Aorta (tissue), 5 donors: ENCODE measurements around the gene ZDHHC14. TPM values are rescaled to one million over a fixed set of nuclear protein-coding genes. Genes with fewer than 3 reads are reported as not detected.

ENCODE experiments used
- ATAC-seq: fragments of 200-7000 bp; cut with Tn5 transposase; one replicate; pipeline ENCODE4 v1.9.1; 2022; ENCODE audit warnings: moderate library complexity; ENCODE audit not compliant: low FRiP score
- DNase-seq, 2 donors: peaks; one replicate each; pipeline ENCODE4 v3.0.0-alpha.2; 2020
- H3K27ac ChIP-seq, 2 donors: one replicate each; pipeline ENCODE4 v1.5.1; 2013; ENCODE audit warnings: low read length in 2 of 2, mild to moderate bottlenecking in 2 of 2, moderate library complexity in 2 of 2, control low read depth in 1 of 2, inconsistent platforms in 1 of 2, low read depth in 1 of 2
- H3K27me3 ChIP-seq, 2 donors: one replicate each; pipeline ENCODE4 v1.6.1; 2013; ENCODE audit warnings: control low read depth in 1 of 2, low read length in 1 of 2, mild to moderate bottlenecking in 1 of 2, moderate library complexity in 1 of 2; ENCODE audit not compliant: insufficient read depth in 2 of 2, control insufficient read depth in 1 of 2
- H3K36me3 ChIP-seq, 2 donors: one replicate each; pipeline ENCODE4 v1.6.1; 2013; ENCODE audit warnings: control low read depth in 1 of 2, low read length in 1 of 2, mild to moderate bottlenecking in 1 of 2; ENCODE audit not compliant: insufficient read depth in 2 of 2, control insufficient read depth in 1 of 2
- H3K4me1 ChIP-seq, 2 donors: one replicate each; pipeline ENCODE4 v1.6.1; 2013; ENCODE audit warnings: low read length in 2 of 2, control low read depth in 1 of 2, mild to moderate bottlenecking in 1 of 2, moderate library complexity in 1 of 2; ENCODE audit not compliant: insufficient read depth in 2 of 2, control insufficient read depth in 1 of 2
- H3K4me3 ChIP-seq, 2 donors: one replicate each; pipeline ENCODE4 v1.5.1; 2013; ENCODE audit warnings: low read length in 2 of 2, control low read depth in 1 of 2, mild to moderate bottlenecking in 1 of 2
- H3K9me3 ChIP-seq: one replicate; pipeline ENCODE4 v1.6.1; 2013; ENCODE audit warnings: mild to moderate bottlenecking, low read length; ENCODE audit not compliant: control insufficient read depth
- WGBS, 2 donors: extraction: QIAGEN DNeasy Blood & Tissue Kit; methylation state at CpG; one replicate each; pipeline ENCODE4 v1.1.7; 2013; 5-methylcytosine and 5-hydroxymethylcytosine counted together
- intact Hi-C, 2 donors: fragments of 100-400 bp; cut with DNase I; formaldehyde crosslinking; loops; one replicate each; pipeline versions ENCODE4 v1.14.2 to v1.15.0; 2022
- polyA plus RNA-seq, 2 donors: library from polyadenylated mRNA; stranded (reverse); fragments of 200-250 nt; gene quantifications; one replicate each; pipeline ENCODE4 v1.2.3, GENCODE V29; 2013
- total RNA-seq, 2 donors: library from RNA; stranded (reverse); fragmentation: NEBNext Ultra II Directional; extraction: Animal tissue kit (Norgen Biotek cat#: 25700); gene quantifications; one replicate each; pipeline ENCODE4 v1.2.1, GENCODE V29; 2021
- donor health status: healthy with polysubstance abuse.
- donor health status: Bipolar disorder and iron deficiency.
- donor health status: DM: no; HTN: no; CAD: no.
- donor health status: DM: no; HTN: no; CAD: no.
- donor health status: DM: yes; HTN: yes; CAD: no.

The ZDHHC14 gene
- total and polyA plus RNA-seq, 4 donors, result 2.8 to 17.8 (median 14.4) TPM

GRCh38 chr6:157592541-157592940 is 211.6 kb downstream of the ZDHHC14 start:
- no peak for DNase-seq
- no peaks in the 10 kb centered on the region for H3K4me1 ChIP-seq
- H3K27me3 ChIP-seq, result no peaks in the 10 kb centered on the region
- no peak overlapping the region for H3K27ac ChIP-seq
- no peaks in the 10 kb centered on the region for H3K9me3 ChIP-seq
- ATAC-seq, result peak; percentile 17
- H3K4me3 ChIP-seq, result no peak overlapping the region
- intact Hi-C loops, result loop anchor here (10.0 kb wide), 1 partner anchor 208 kb away; the partner anchor contains the start of gene ZDHHC14 (in 2 of the 2)
- H3K36me3 ChIP-seq, result no peaks in the 10 kb centered on the region
- WGBS, 2 donors, result 92 to 94% methylated on average over 16 of the region's 16 CpGs

GRCh38 chr6:157592980-157593379 is 212.0 kb downstream of the ZDHHC14 start:
- no peak for DNase-seq
- 95 to 97% methylated on average over 21 of the region's 21 CpGs for WGBS, 2 donors
- H3K4me3 ChIP-seq, result no peak overlapping the region
- H3K36me3 ChIP-seq, result no peaks in the 10 kb centered on the region
- intact Hi-C loops, result loop anchor here (10.0 kb wide), 1 partner anchor 208 kb away; the partner anchor contains the start of gene ZDHHC14 (in 2 of the 2)
- no peaks in the 10 kb centered on the region for H3K27me3 ChIP-seq
- H3K27ac ChIP-seq, result no peak overlapping the region
- no peak for ATAC-seq
- H3K9me3 ChIP-seq, result no peaks in the 10 kb centered on the region
- no peaks in the 10 kb centered on the region for H3K4me1 ChIP-seq

- intact Hi-C loops, result loop anchor here (10.0 kb wide), 1 partner anchor 209 kb away; the partner anchor contains the start of gene ZDHHC14 (in 2 of the 2)
- WGBS, 2 donors, result 79 to 84% methylated on average over 8 of the region's 8 CpGs
- no peaks in the 10 kb centered on the region for H3K9me3 ChIP-seq
- no peak for ATAC-seq
- no peak overlapping the region for H3K4me3 ChIP-seq
- H3K4me1 ChIP-seq, result no peaks in the 10 kb centered on the region
- no peak overlapping the region for H3K27ac ChIP-seq
- no peaks in the 10 kb centered on the region for H3K27me3 ChIP-seq
- no peak for DNase-seq
- H3K36me3 ChIP-seq, result no peaks in the 10 kb centered on the region
These were observed 212.6 kb downstream of the ZDHHC14 start for GRCh38 chr6:157593596-157593995.

GRCh38 chr6:157594292-157594691 is 213.3 kb downstream of the ZDHHC14 start:
- DNase-seq (no peak), ATAC-seq (no peak)
- Histone ChIP-seq H3K9me3 (no peaks in the 10 kb centered on the region), H3K4me1 (no peaks in the 10 kb centered on the region), H3K36me3 (no peaks in the 10 kb centered on the region), H3K27ac (no peak overlapping the region), H3K4me3 (no peak overlapping the region), H3K27me3 (no peaks in the 10 kb centered on the region)
- 87 to 93% methylated on average over 7 of the region's 7 CpGs for WGBS, 2 donors
- intact Hi-C loops, result loop anchor here (10.0 kb wide), 1 partner anchor 209 kb away; the partner anchor contains the start of gene ZDHHC14 (in 2 of the 2)

- no peak for DNase-seq
- H3K4me3 ChIP-seq, result no peak overlapping the region
- no peaks in the 10 kb centered on the region for H3K36me3 ChIP-seq
- ATAC-seq, result no peak
- no peak overlapping the region for H3K27ac ChIP-seq
- H3K27me3 ChIP-seq, result no peaks in the 10 kb centered on the region
- WGBS, 2 donors, result 92 to 95% methylated on average over 8 of the region's 8 CpGs
- intact Hi-C loops, result loop anchor here (2.0 to 10.0 kb wide), 2 partner anchors 211 to 281 kb away; partner anchors contain the start of gene ZDHHC14 (in 2 of the 2)
- no peaks in the 10 kb centered on the region for H3K9me3 ChIP-seq
- no peaks in the 10 kb centered on the region for H3K4me1 ChIP-seq
These were observed 214.8 kb downstream of the ZDHHC14 start for GRCh38 chr6:157595768-157596167.

- intact Hi-C loops, result loop anchor here (2.0 to 10.0 kb wide), 2 partner anchors 212 to 282 kb away; partner anchors contain the start of gene ZDHHC14 (in 2 of the 2)
- DNase-seq (no peak), ATAC-seq (no peak)
- Histone ChIP-seq H3K27me3 (no peaks in the 10 kb centered on the region), H3K27ac (no peak overlapping the region), H3K36me3 (no peaks in the 10 kb centered on the region), H3K4me1 (no peaks in the 10 kb centered on the region), H3K4me3 (no peak overlapping the region), H3K9me3 (no peaks in the 10 kb centered on the region)
- WGBS, 2 donors, result 89 to 92% methylated on average over 6 of the region's 6 CpGs
These were observed 215.5 kb downstream of the ZDHHC14 start for GRCh38 chr6:157596461-157596860.

- Histone ChIP-seq H3K4me1 (no peaks in the 10 kb centered on the region), H3K27me3 (no peaks in the 10 kb centered on the region), H3K36me3 (no peaks in the 10 kb centered on the region), H3K9me3 (no peaks in the 10 kb centered on the region), H3K4me3 (no peak overlapping the region), H3K27ac (no peak overlapping the region)
- ATAC-seq (no peak), DNase-seq (no peak)
- intact Hi-C loops, result loop anchor here (2.0 to 10.0 kb wide), 2 partner anchors 212 to 282 kb away; partner anchors contain the start of gene ZDHHC14 (in 2 of the 2)
- WGBS, 2 donors, result 86 to 88% methylated on average over 15 of the region's 15 CpGs
These were observed 215.9 kb downstream of the ZDHHC14 start for GRCh38 chr6:157596886-157597285.

GRCh38 chr6:157597461-157598312 is 216.7 kb downstream of the ZDHHC14 start:
- Histone ChIP-seq H3K4me1 (no peaks in the 10 kb centered on the region), H3K4me3 (no peak overlapping the region), H3K27ac (no peak overlapping the region), H3K27me3 (no peaks in the 10 kb centered on the region), H3K36me3 (no peaks in the 10 kb centered on the region), H3K9me3 (no peaks in the 10 kb centered on the region)
- ATAC-seq (peak; percentile 55), DNase-seq (peak; percentile 68 to 82)
- intact Hi-C loops, result loop anchor here (2.0 to 10.0 kb wide), 2 partner anchors 213 to 283 kb away; partner anchors contain the start of gene ZDHHC14 (in 2 of the 2)
- WGBS, 2 donors, result 18 to 19% methylated on average over 9 of the region's 9 CpGs
